IPS DF 6.9 (cell line): ENCODE data around the gene CEP44.

ENCODE experiments used
- DNase-seq: peaks from one replicate; pipeline ENCODE4 v3.0.0-alpha.2; 2013; ENCODE audit warnings: low read depth, low spot score
- H3K27ac ChIP-seq: one replicate; pipeline ENCODE4 v1.5.1; 2013; ENCODE audit warnings: low read length, control low read depth
- H3K27me3 ChIP-seq: 2 replicates; pipeline ENCODE4 v1.6.1; 2013; ENCODE audit warnings: mild to moderate bottlenecking, low read length; ENCODE audit not compliant: control insufficient read depth, insufficient read depth
- H3K36me3 ChIP-seq: 2 replicates; pipeline ENCODE4 v1.6.1; 2013; ENCODE audit warnings: low read length; ENCODE audit not compliant: control insufficient read depth, insufficient read depth
- H3K4me1 ChIP-seq: 2 replicates; pipeline ENCODE4 v1.6.1; 2013; ENCODE audit warnings: low read length; ENCODE audit not compliant: control insufficient read depth, insufficient read depth
- H3K4me3 ChIP-seq: 2 replicates; pipeline ENCODE4 v1.5.1; 2013; ENCODE audit warnings: mild to moderate bottlenecking, low read length
- H3K9me3 ChIP-seq: 2 replicates; pipeline ENCODE4 v1.6.1; 2013; ENCODE audit warnings: low read length, inconsistent platforms; ENCODE audit not compliant: control insufficient read depth, insufficient read depth
- WGBS: extraction: QIAGEN DNeasy Blood & Tissue Kit; methylation state at CpG from one replicate; pipeline ENCODE4 v1.1.7; 2013; ENCODE audit warnings: mixed read lengths, missing lambda C conversion rate; ENCODE audit not compliant: insufficient read length, insufficient coverage; 5-methylcytosine and 5-hydroxymethylcytosine counted together

Gene CEP44

DNA sequence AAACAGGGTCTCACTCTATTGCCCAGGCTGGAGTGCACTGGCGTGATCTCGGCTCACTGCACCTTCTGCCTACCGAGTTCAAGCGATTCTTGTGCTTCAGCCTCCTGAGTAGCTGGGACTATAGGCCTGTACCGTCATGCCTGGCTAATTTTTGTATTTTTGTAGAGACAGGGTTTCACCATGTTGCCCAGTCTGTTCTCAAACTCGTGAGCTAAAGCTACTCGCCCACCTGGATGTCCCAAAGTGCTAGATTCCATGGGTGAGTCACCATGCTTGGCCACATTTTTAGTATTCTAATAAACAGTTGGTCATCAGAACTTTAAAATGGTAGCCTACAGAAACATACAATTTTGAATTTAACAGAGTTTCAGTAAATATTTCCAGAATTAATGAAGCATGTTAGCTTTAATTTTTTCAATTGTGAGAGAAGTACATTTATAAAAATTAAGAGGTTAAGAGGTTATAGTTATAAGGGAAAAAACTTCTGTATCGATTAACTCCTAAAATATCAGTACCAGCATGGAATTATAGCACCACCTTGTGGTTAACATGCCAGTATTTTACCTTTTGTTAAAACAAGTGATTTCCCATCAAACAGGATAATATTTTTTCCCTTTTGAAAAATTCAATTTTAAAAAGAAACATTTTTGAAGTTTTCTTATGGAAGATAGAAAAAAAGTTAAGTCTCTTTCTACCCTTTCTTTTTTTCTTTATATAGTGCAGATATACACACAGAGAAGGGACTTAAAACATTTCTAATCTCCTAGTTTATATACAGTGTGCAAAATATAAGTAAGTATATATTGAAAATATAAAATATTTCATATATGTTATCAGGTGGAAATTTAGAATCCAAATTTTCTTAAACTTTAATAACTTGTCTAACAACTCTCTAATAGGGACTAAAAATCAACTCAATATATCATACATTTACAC, 35.4 kb downstream of the CEP44 start:
- DNase-seq, result no peak
- WGBS, result no CpG with 5 or more reads among the region's 8 CpGs
- peaks cover 2% of the 10 kb centered on the region; the same call in 1 of the 2 replicates for H3K4me1 ChIP-seq
- no peaks in the 10 kb centered on the region for H3K36me3 ChIP-seq
- H3K4me3 ChIP-seq, result no peak overlapping the region
- no peak overlapping the region for H3K27ac ChIP-seq
- H3K27me3 ChIP-seq, result no peaks in the 10 kb centered on the region
- H3K9me3 ChIP-seq, result no peaks in the 10 kb centered on the region

- no peaks in the 10 kb centered on the region for H3K9me3 ChIP-seq
- no peak for DNase-seq
- H3K4me1 ChIP-seq, result no peaks in the 10 kb centered on the region
- H3K27ac ChIP-seq, result no peak overlapping the region
- no peak overlapping the region for H3K4me3 ChIP-seq
- H3K27me3 ChIP-seq, result no peaks in the 10 kb centered on the region
- WGBS, result 100% methylated on average over 1 of the region's 5 CpGs
- H3K36me3 ChIP-seq, result no peaks in the 10 kb centered on the region
Observed at GRCh38 chr4:174320494-174321199, 36.9 kb downstream of the CEP44 start.

GRCh38 chr4:174324236-174324635, 40.5 kb downstream of the CEP44 start:
- H3K27ac ChIP-seq, result no peak overlapping the region
- DNase-seq, result no peak
- no peaks in the 10 kb centered on the region for H3K27me3 ChIP-seq
- H3K4me1 ChIP-seq, result no peaks in the 10 kb centered on the region
- H3K9me3 ChIP-seq, result no peaks in the 10 kb centered on the region
- no peaks in the 10 kb centered on the region for H3K36me3 ChIP-seq
- no peak overlapping the region for H3K4me3 ChIP-seq
- no CpG with 5 or more reads among the region's 1 CpG for WGBS

DNA sequence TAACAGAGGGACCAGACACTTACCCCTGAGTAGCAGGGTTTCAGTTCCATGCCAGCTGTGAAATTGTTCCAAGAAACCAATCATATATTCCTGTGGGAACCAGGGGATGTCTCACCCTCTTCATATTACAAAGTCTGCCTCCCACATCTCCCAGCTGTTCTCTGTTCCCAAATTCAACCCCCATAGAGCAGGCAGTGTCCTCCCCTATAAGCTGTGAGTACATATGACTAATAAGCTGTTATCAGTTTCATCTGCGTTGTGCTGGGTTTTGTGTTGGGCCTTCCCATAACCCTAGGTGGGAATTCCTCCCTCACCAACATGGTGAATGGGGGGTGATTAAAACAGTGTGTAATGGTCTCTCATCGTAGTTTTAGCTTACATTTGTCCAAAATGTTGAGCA, 41.0 kb downstream of the CEP44 start:
- no peaks in the 10 kb centered on the region for H3K36me3 ChIP-seq
- H3K27me3 ChIP-seq, result no peaks in the 10 kb centered on the region
- WGBS, result no CpG with 5 or more reads among the region's 2 CpGs
- H3K4me3 ChIP-seq, result no peak overlapping the region
- no peaks in the 10 kb centered on the region for H3K4me1 ChIP-seq
- DNase-seq, result no peak
- no peaks in the 10 kb centered on the region for H3K9me3 ChIP-seq
- no peak overlapping the region for H3K27ac ChIP-seq

DNA sequence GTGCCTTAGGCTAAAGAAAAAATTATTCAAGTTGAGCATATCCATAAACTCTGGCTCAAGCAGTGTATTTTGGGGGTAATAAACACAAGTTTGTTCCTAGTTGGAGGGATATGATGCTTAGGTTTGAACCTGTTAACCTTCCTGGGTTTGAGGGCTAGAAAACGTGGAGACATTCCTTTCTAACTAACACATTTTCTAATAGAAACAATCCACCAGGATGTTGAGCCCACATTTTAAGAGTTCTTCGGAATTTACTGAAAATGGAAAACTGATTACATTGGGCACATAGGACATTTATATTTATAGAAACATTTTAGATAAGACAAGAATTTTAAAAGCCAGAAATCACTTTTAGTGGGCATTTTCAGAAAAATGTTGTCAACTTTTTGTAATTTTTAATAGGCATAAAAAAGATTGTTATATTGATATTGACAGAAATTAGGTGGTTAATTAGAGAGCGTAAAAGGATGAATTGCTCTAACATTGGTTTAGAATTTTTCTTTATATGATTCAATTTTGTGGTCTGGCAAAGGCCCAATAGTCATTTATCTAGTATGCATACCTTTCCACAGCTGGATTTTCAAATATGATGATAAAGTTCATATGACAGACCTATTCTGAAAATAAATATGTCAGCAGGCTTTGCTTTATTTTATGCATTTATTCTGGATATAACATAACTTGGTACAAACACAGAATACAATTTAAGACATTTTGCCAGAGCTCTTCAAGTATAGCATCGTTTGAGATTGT, 49.2 kb downstream of the CEP44 start:
- Histone ChIP-seq H3K27me3 (no peaks in the 10 kb centered on the region), H3K9me3 (no peaks in the 10 kb centered on the region), H3K4me1 (no peaks in the 10 kb centered on the region), H3K4me3 (no peak overlapping the region), H3K27ac (no peak overlapping the region), H3K36me3 (no peaks in the 10 kb centered on the region)
- 100% methylated on average over 1 of the region's 4 CpGs for WGBS
- no peak for DNase-seq

- Histone ChIP-seq H3K4me3 (no peak overlapping the region), H3K27me3 (no peaks in the 10 kb centered on the region), H3K27ac (no peak overlapping the region), H3K9me3 (no peaks in the 10 kb centered on the region), H3K36me3 (no peaks in the 10 kb centered on the region), H3K4me1 (no peaks in the 10 kb centered on the region)
- DNase-seq, result no peak
- WGBS, result no CpG with 5 or more reads among the region's 3 CpGs
Observed at GRCh38 chr4:174334628-174335027, 50.9 kb downstream of the CEP44 start.

GRCh38 chr4:174340714-174341113, 57.0 kb downstream of the CEP44 start:
- Histone ChIP-seq H3K27ac (no peak overlapping the region), H3K9me3 (no peaks in the 10 kb centered on the region), H3K4me1 (no peaks in the 10 kb centered on the region), H3K4me3 (no peak overlapping the region), H3K27me3 (no peaks in the 10 kb centered on the region), H3K36me3 (no peaks in the 10 kb centered on the region)
- no CpG with 5 or more reads among the region's 2 CpGs for WGBS
- no peak for DNase-seq

DNA sequence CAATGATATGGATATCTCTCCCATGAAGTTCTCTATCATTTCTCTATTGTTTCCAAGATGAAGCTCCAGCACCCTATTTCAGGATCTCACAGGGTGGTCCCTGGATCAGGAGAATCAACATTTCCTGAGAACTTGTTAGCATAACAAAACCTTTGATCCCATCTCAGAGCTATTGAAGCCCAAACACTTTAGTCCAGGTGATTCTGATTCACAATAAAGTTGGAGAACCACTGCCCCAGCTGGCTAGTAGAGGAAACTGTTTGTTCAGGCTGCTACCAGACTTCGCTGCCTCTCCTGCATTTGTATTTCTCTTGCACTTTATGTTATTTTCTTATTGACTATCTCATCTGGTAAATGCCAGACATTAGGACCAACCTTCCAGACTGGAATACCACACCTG, 65.4 kb downstream of the CEP44 start:
- DNase-seq, result no peak
- no CpG with 5 or more reads among the region's 1 CpG for WGBS
- no peaks in the 10 kb centered on the region for H3K36me3 ChIP-seq
- no peak overlapping the region for H3K27ac ChIP-seq
- H3K27me3 ChIP-seq, result no peaks in the 10 kb centered on the region
- no peak overlapping the region for H3K4me3 ChIP-seq
- H3K9me3 ChIP-seq, result no peaks in the 10 kb centered on the region
- no peaks in the 10 kb centered on the region for H3K4me1 ChIP-seq

- no peaks in the 10 kb centered on the region for H3K9me3 ChIP-seq
- H3K27ac ChIP-seq, result no peak overlapping the region
- no peaks in the 10 kb centered on the region for H3K27me3 ChIP-seq
- 100% methylated on average over 4 of the region's 5 CpGs for WGBS
- no peak overlapping the region for H3K4me3 ChIP-seq
- H3K36me3 ChIP-seq, result no peaks in the 10 kb centered on the region
- no peak for DNase-seq
- H3K4me1 ChIP-seq, result no peaks in the 10 kb centered on the region
Observed at GRCh38 chr4:174352061-174352819, 68.5 kb downstream of the CEP44 start.

DNA sequence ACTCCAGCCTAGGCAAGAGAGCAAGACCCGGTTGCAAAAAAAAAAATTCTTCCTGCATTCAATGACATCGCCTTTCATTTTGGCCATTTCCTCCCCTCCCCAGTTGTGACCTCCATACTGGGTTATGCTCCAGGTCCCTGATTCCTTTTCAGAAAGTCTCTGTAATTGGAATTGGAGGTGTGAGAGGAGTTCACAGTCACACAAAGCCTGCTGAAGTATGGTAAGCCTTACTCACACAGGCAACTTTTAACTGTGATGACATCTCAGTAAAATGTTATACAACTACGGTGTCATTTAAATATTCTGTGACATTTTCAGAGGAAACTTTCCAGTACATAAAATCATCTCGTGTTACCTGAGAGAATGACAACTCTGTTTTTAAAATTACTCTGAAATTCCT, 73.6 kb downstream of the CEP44 start:
- H3K9me3 ChIP-seq, result no peaks in the 10 kb centered on the region
- H3K27me3 ChIP-seq, result no peaks in the 10 kb centered on the region
- H3K4me3 ChIP-seq, result no peak overlapping the region
- no peak for DNase-seq
- no peak overlapping the region for H3K27ac ChIP-seq
- no peaks in the 10 kb centered on the region for H3K4me1 ChIP-seq
- no CpG with 5 or more reads among the region's 4 CpGs for WGBS
- H3K36me3 ChIP-seq, result no peaks in the 10 kb centered on the region
